ENCODE measurements around the gene TEN1.

The TEN1 gene

GRCh38 chr17:75979705-75980187 lies 706 bp downstream of the TEN1 start:
- DNase-seq (ENCODE audit: low spot score), result no peak

DNA sequence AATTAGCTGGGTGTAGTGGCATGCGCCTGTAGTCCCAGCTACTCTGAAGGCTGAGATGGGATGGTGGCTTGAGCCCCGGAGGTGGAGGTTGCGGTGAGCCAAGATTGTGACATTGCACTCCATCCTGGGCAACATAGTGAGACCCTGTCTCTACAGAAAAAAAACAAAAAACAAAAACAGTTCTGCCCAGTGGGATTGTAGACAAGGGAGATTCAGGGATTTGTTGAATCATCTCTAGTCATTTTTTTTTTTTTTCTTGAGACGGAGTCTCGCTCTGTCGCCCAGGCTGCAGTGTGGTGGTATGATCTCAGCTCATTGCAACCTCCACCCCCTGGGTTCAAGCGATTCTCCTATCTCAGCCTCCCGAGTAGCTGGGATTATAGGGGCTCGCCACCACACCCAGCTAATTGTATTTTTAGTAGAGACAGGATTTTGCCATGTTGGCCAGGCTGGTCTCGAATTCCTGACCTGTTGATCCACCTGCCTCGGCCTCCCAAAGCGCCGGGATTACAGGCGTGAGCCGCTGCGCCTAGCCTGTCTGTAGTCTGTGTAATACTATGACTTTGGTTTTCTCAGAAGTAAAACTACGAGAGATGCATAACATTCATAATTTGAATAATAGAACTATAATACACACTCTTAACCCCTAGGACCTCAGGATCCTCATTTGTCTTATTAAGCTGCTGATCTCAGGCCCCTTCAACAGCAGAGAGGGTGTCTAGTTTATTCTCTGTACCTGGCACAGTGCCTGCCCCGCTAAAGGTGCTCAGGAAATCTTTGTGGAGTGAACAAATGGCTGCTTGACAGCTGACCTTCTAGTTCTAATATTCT lies 1.4 kb downstream of the TEN1 start:
- DNase-seq (ENCODE audit: low spot score), result no peak

DNA sequence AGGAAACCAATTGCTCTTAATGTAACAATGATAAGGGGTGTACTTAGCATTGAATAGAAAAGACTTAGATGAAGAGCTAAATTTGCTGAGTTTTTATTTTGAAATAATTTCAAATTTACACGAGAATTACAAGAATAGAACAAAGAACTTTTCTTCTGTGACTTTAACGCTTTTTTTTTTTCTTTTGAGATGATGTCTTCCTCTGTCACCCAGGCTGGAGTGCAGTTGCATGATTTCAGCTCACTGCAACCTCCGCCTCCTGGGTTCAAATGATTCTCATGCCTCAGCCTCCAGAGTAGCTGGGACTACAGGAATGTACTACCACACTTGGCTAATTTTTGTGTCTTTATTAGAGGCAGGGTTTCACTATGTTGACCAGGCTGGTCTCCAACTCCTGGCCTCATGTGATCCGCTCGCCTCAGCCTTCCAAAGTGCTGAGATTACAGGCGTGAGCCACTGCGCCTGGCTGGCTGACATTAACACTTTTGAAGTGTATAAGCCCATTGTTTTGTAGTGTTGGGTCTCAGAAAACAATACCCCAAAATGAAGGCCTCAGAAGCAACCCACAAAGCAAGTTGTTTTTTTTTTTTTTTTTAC lies 2.1 kb downstream of the TEN1 start:
- DNase-seq (ENCODE audit: low spot score), result no peak

GRCh38 chr17:75983501-75984181 lies 4.6 kb downstream of the TEN1 start:
- DNase-seq (ENCODE audit: low spot score), result no peak

DNA sequence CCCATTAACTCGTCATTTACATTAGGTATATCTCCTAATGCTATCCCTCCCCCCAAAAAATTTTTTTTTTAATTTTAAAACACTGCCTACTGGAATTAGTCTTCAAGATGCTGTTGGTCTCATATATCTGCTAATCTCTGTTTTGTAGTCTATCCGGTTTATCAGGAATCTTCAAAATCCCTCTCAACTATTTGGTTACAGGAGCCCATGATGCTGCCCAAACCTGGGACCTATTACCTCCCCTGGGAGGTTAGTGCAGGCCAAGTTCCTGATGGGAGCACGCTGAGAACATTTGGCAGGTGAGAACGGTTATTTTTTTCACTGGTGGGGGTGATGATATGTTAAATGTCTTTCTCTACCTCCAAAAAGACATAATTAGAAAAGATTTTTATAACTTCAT lies 6.9 kb downstream of the TEN1 start:
- DNase-seq (ENCODE audit: low spot score), result no peak

DNA sequence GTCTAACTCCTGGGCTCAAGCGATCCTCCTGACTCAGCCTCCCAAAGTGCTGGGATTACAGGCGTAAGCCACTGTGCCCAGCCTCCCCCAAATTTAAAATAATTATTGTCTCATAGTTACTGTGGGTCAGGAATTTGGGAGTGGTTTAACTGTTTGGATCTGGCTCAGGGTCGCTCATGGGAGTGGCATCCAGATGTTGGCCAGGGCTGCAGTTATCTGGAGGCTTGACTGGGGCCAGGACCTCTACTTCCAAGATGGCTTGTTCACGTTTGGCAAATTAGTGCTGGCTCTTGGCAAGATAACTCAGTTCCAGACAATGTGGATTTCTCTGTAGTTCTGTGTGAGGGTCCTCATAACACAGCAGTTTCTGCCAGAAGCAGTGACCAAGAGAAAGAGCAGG lies 8.0 kb downstream of the TEN1 start:
- DNase-seq (ENCODE audit: low spot score), result no peak

DNA sequence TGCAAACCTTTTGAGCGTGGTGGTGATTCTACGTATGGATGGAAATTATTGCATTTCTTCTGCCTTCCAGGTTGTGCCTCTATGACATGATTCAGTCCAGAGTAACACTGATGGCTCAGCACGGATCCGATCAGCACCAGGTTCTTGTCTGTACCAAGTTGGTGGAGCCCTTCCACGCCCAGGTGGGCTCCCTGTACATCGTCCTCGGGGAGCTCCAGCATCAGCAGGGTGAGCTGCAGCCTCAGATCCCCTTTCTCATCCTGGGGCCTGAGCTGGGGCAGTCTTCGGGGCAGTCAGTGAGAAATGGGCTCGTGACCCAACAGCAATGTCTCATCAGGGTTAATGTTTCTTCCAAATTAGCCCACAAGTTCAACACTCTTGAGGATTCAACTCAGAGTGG lies 12.4 kb downstream of the TEN1 start:
- DNase-seq (ENCODE audit: low spot score), result no peak

GRCh38 chr17:75994802-75995370 lies 15.8 kb downstream of the TEN1 start:
- DNase-seq (ENCODE audit: low spot score), result no peak

DNA sequence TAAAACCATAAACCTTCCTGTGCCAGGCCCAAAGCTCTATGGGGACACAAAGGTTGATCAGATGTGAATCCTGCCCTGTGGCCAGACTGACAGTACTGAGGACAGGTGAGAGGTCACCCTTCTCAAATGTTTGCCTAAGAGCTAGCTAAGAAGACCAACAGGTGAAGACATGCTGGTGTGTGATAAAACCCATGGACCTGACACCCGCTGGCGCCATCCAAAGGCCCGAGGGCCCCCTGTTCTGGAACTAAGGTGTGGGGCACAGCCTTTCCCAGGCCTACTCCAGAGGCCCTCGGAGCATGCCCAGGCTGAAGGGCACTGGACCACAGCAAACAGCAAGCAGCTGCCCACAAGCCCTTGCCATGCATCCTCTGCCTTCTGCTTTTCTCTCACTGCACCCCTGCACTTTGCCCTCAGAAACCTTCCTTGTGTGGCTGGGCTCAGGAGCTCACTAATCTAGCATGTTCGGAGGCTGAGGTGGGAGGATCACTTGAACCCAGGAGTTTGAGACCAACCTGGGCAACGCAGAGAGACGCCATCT lies 16.4 kb downstream of the TEN1 start:
- no peak for DNase-seq (ENCODE audit: low spot score)

GRCh38 chr17:75996665-75997590 lies 17.9 kb downstream of the TEN1 start:
- DNase-seq (ENCODE audit: low spot score), result peak; percentile 44

DNA sequence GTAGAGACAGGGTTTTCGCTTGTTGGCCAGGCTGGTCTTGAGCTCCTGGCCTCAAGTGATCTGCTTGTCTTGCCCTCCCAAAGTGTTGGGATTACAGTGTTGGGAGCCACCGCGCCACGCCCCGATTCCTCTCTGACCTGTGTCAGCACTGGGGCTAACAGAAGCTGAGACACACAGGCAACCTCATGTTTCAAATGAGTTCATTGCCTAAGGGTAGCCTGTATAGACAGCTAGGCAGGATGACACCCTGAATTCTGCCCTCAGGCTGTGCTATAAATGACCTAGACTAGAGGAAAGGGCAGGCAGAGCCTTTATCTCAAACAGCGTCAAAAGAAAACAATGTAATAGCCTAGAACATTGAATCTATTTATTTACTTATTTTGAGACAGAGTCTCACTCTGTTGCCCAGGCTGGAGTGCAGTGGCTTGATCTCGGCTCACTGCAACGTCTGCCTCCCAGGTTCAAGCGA lies 19.3 kb downstream of the TEN1 start:
- no peak for DNase-seq (ENCODE audit: low spot score)

DNA sequence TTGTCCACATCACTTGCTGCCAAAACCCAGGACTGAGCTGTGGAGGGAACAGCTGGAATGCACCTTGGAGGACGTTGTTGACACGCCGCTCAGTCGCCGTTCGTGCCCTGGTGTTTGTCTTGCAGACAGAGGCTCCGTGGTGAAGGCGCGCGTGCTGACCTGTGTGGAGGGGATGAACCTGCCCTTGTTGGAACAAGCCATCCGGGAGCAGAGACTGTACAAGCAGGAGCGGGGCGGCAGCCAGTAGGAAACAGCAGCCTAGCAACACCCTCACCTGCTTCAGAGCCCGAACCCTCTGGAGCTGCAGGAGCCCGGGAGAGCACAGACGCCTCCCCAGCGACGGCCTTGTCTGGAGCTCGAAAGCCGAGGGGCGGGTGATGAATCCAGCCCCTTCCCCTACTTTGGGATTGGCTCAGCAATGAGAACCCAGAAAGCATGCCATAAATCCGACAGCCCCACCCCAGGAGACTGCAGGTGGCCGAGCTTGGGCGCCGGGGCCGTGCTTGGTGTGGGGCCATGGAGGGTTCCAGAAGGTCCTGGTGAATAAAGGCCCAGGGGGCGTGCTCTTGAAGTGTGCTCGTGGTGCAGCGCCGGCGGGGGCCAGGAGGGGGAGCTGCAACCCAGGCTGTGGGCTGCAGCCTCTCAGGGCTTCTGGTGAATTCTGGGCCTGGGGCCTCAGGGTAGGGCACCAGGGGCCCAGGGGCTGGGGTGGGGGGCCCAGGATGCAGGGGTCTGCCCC lies 21.1 kb downstream of the TEN1 start:
- peak; percentile 68 for DNase-seq (ENCODE audit: low spot score)

- DNase-seq (ENCODE audit: low spot score), result no peak
These were observed 21.9 kb downstream of the TEN1 start, which contains the start of gene CDK3 for GRCh38 chr17:76000755-76001521. CDK3 (plus strand) TSS chr17:76000855; CDS start chr17:76001426, 571 bp downstream.

DNA sequence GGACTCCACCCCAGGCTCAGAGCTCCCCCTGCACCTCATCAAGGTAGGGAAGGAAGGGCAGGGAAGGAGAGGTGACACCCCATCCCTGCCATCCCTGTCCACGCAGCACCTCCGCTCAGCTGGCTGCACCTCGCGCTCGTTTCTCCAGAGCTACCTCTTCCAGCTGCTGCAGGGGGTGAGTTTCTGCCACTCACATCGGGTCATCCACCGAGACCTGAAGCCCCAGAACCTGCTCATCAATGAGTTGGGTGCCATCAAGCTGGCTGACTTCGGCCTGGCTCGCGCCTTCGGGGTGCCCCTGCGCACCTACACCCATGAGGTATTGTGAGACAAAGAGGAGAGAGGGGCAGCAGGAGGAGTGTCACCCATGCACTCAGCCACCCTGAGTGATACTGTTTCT lies 23.1 kb downstream of the TEN1 start:
- DNase-seq (ENCODE audit: low spot score), result no peak

DNA sequence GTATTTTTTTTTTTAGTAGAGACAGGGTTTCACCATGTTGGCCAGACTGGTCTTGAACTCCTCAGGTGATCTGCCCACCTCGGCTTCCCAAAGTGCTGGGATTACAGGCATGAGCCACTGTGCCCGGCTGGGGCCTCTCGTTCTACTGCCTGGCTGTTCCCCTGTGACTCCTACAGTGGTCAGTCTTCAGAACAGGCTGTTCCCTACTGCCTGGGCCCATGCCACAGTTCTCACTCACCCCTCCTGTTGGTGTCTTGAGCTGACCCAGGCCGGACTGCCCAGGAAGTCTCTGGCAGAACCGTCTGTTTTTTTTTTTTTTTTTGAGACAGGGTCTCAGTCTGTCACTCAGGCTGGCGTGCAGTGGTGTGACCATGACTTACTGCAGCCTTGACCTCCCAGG lies 24.9 kb downstream of the TEN1 start:
- no peak for DNase-seq (ENCODE audit: low spot score)

- DNase-seq (ENCODE audit: low spot score), result no peak
These were observed 25.8 kb downstream of the TEN1 start for GRCh38 chr17:76004750-76005262.

DNA sequence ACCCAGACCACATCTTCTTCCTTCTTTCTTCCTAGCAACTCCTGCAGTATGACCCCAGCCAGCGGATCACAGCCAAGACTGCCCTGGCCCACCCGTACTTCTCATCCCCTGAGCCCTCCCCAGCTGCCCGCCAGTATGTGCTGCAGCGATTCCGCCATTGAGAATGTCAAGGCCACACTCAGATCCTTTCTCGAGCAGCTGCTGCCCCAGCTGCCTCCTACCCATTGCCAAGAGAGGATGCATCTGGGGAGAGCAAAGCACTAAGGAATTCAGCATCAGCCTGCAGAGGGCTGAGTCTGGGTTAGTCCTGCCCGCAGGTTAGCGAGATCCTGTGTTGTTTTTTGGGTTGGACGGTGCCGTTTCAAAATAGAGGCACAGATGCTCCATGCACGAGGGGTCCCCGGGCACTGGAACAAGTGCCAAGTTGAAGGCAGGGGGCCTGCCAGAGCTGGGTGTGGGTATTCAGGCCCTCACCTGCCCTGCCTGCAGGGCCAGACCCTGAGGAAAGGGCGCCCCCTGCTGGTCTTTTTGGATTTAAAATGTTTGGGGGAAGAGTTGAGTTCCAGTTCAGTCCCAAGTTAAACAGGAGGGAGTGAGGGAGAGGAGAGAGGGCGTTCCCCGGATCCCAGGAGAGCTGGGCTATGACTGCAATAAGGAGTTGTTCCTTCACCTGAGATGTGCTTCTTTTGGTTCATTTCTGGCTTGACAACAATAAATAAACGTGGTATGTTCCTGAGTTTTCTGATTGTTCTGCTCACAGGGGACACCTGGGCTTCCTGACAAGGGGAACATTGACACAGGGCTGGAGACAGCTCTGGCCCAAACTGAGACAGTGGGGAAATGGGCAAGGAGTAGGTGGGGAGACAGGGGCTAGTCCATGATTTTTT lies 26.5 kb downstream of the TEN1 start:
- peak; percentile 83 for DNase-seq (ENCODE audit: low spot score)

DNA sequence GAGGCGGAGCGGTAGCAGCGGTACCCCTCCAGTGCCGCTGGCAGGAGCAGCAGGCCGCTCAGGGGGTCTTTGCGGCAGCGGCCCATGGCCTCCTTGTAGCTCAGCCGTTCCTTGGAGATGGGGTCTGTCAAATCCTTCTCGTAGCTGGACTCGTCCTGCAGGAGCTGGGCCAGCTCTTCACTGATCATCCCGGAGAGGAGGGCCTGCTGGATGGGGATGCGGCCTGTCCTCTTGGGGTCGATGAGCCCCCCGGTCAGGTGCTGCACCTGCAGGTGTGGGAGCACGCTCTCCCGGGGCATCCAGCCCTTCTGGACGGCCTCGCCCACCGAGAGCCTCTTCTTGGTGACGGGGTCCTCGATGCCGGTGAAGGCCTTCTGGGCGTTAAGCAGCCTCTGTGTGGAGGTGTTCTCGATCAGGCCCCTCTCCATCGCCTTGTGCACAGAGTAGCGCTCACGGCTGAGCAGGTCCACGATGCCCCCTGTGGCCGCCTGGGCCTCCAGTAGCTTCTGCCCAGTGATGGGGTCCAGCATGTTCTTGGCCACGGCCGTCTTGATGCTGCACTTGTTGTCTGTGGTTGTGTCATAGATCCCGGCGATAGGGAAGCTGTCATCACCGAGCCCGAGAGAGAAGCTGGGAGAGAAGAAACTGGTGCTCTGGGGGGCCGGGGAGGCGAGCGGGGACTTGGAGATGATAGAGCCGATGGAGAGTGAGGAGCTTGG lies 28.2 kb downstream of the TEN1 start:
- DNase-seq (ENCODE audit: low spot score), result no peak

Measured in activated CD4-positive, alpha-beta T cell treated with anti-CD3 and anti-CD28 coated beads, Interleukin-2, Interleukin-4, amounts not matched to agents 100 ng/mL and 50 ng/mL, durations not matched to agents 16 hours and 8 hours (primary cell).